GM21723 (cell line): ENCODE measurements around the gene RPL19.
"Not testable (repeated sequence)": the region's sequence is repeated elsewhere in the genome, so short reads cannot be mapped to it uniquely, and the experiment has no call there.

Experiments used
- ATAC-seq: cut with Tn5 transposase; IDR thresholded peaks from one replicate; pipeline ENCODE4 v1.9.1; 2021; ENCODE audit warnings: mild to moderate bottlenecking, moderate library complexity; ENCODE audit not compliant: unreplicated experiment

Gene RPL19

DNA sequence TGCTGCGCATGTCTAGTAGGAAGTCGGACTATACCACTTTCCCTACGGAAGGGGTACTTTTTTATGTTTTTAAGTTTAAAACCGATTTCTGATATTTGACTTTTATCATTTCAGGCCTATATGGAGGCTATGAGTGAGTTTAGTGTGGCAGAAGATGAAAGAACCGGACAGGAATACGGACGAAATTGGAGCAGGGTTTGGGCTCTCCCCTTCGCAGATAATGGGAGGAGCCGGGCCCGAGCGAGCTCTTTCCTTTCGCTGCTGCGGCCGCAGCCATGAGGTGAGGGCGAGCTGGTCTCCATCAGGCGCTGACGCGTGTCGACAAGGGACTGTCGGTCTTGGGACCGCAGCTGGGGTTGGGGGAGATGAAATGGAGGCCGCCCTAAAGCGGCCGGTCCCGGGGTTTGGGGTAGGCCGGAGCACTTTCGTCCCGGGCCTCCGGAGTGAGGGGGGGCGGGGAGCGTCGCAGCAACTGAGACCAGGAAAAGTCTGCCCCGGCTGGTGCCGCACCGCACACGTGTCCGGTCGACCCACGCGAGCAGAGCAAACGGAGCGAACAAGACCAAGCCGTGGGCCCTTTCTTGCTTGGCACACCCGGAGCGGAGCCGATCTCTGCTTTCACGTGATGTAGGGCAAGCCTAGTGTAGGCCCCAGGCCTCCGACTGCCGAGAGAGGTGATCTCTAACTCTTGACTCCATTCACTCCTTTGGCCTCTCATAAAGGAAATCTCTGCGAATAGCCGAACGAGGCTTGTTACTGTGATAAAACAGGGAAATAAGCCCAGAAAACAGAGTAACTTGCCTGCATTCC is at the start of gene RPL19:
Gene RPL19 (plus strand): TSS at position 214 of the 810 bp plus-strand sequence. CDS start 62 bp downstream, at position 276.
- peak; percentile 58 for ATAC-seq

GRCh38 chr17:39150795-39151149 is 49.3 kb upstream of the RPL19 start:
- ATAC-seq: no peak

GRCh38 chr17:39151150-39151942 is 48.7 kb upstream of the RPL19 start, which contains the start of gene PLXDC1:
Gene PLXDC1 (minus strand): TSS chr17:39151637. CDS start chr17:39151437, 200 bp downstream.
- no peak for ATAC-seq

- ATAC-seq: no peak
Measured at GRCh38 chr17:39151943-39152818, 47.9 kb upstream of the RPL19 start.

- ATAC-seq: peak; percentile 47
Measured at GRCh38 chr17:39153599-39154051, 46.5 kb upstream of the RPL19 start.

DNA sequence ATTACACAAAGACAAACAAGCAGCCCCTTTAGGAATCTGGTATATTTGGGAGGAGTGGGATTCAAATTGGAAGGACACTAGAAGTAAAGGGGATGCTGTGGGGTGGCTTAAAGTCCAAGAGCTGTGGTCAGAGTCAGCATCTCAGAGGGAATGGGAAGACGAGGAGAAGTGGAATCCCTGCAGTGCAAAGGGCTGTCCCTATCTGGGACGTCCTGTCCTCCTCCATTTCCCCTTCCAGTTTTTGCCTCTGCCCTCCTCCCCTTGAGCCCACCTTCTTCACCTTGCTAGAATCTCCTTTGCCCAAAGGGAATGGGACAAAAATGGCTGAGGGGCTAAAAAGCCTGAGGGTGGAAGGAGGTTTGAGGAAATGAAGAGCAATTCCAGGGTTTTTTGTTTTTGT is 44.4 kb upstream of the RPL19 start:
- no peak for ATAC-seq

GRCh38 chr17:39156491-39156890 is 43.6 kb upstream of the RPL19 start:
- ATAC-seq: no peak

GRCh38 chr17:39158623-39159022 is 41.5 kb upstream of the RPL19 start:
- ATAC-seq: no peak

DNA sequence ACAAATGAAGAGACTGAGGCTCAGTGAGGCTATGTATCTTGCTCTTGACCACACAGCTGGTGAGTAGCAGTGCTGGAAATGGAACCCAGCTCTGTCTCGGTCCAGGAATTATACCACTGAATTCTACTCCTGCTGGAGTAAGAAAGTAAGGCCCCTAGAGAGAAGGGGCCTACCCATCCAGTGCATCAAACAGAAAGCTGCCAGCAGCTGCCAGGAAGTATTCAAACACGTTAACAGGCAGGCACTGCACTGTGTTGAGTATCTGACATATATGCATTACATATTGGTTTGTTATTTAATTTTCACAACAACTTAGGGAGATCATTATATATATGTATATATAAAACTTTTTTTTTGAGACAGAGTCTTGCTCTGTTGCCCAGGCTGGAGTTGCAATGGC is 38.1 kb upstream of the RPL19 start:
- no peak for ATAC-seq

- peak; percentile 83 for ATAC-seq
Measured at GRCh38 chr17:39164675-39165143, 35.4 kb upstream of the RPL19 start.

DNA sequence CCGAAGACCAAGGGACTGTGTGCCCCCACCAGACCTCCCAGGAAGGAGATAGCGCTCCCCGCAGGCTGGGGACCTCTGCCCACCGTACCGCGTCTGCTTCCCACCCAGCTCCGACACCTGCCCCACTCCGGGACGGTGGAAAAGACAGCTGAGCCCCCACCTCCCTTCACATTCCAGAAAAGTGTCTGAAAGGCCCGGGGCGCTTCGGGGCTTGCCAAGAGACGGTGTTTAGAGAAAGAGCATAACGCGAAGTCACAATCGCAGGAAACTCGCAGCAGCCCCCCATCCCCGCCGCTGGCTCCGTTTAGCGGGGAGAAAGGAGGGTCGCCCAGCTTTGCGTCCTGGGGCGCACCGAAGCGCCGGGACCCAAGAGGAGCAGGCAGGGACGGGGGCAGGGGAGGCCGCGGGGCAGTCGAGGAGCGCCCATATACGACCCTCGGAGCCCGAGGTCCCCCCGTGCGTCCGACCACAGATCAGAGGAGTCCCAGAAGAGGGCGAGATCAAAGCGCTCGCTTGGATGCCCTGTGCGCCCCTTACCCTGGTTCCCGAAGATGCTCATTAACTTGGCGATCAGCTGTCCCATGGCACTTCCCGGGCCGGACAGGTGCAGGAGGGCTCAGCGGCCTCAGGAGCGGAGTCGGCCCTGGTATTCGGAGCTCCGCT is 34.8 kb upstream of the RPL19 start:
- ATAC-seq: peak; percentile 13

DNA sequence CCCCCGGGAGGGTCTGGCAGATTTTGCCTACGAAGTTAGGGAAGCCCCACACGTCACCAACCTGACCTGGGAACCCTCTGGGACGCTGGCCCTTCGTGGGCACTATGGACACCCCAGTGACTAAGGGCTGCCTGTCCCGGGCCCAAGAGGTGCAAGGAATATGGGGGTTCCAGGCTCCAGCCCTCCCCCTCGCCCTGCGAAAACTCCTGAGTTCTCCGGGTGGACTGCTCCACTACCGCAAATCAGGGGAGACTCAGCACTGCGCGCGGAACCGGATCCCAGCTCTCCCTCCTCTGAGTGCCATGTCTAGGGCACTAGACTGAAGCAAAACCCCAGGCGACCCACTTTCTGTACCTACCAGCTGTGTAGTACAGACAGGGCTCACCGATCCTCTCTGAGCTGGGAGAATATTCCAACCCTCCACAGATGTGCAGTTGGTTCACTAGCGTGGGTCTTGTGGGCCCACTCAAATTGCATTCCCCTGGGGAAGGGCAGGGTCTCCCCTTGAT is 34.2 kb upstream of the RPL19 start, which contains the start of gene ARL5C:
Gene ARL5C (minus strand): TSS at position 321 of the 509 bp plus-strand sequence. CDS start 401 bp downstream, outside the sequence.
- no peak for ATAC-seq

DNA sequence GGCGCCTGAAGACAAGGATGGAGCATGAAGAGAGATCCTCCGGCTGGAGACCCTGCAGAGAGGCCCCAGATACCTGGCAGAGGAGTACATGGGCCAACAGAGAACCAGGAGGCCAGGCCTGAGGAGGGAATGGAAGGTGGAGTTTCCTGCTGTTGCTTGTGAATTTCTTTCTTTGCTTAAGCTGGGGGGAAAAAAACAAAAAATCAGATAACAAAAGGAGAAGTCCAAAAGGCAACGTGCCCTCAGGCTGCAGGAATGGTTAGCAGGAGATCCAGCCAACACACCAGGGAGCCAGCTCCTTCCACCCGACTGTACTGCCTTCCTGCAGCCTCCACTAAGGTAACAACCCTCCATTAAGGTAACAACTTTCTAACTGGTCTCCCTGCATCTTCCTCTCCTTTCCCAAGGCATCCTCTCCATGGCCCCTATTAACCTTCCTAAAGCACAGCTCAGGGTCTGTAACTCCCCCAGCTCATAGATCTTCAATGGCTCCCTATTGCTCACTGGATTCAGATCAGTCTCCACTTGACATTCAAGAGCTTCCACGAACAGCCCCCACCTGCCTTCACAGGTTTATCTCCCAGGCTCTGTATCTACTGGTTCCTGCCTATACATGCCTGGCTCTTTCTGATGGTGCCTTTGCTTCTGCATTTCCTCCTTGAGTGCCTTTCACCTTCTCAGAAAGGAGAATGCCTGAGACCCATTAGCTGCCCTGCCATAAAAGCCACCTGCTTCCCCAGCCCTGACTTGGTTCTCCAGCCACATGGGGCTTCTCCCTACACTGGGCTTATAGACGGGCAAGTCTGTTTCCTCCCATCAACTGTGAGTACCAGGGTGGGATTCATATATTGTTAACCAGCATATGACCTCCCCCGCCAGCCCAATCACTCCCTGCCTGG is 33.4 kb upstream of the RPL19 start:
- ATAC-seq: no peak

DNA sequence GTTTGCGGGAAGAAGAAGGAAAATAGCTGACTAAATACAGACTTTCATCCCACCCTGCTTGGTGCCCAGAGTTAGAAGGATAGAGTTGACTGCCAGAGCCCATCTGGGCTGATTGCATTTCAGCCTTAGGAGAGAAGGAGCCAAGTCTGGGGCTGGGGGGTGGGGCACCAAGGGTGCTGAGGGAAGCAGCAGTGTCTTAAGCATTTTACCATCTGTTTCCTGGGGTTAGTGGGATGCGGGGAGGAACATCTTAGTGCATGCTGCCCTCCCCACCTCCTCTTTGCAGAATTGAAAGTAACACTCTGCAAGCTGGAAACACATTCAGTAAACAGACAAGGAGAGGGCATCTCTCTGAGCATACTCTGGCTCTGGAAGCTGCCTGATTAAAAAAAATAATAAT is 32.6 kb upstream of the RPL19 start:
- no peak for ATAC-seq

DNA sequence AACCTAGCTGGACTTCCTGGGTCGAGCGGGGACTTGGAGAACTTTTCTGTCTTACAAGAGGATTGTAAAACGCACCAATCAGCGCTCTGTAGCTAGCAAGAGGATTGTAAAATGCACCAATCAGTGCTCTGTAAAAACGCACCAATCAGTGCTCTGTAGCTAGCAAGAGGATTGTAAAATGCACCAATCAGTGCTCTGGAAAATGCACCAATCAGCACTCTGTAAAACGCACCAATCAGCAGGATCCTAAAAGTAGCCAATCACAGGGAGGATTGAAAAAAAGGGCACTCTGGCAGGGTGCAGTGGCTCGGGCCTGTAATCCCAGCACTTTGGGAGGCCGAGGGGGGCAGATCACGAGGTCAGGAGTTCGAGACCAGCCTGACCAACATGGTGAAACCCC is 31.6 kb upstream of the RPL19 start:
- not testable (repeated sequence) for ATAC-seq

- ATAC-seq: no peak
Measured at GRCh38 chr17:39169101-39169500, 31.0 kb upstream of the RPL19 start.

- no peak for ATAC-seq
Measured at GRCh38 chr17:39169518-39169917, 30.6 kb upstream of the RPL19 start.

- no peak for ATAC-seq
Measured at GRCh38 chr17:39170109-39170508, 30.0 kb upstream of the RPL19 start.

DNA sequence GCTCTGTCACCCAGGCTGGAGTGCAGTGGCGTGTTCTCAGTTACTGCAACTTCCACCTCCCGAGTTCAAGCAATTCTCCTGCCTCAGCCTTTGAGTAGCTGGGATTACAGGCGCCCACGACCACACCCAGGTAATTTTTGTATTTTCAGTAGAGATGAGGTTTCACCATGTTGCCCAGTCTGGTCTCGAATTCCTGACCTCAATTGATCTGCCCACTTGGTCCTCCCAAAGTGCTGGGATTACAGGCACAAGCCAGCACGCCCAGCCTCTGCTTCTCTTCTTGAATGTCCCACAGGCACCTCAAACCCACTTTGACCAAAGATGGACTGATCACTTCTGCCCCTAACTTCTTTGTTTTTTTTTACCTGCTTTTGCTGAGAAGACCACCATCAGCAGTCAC is 29.5 kb upstream of the RPL19 start:
- ATAC-seq: no peak
